ENCODE results near the gene PTPRZ1. TPM values are rescaled to one million over a fixed set of nuclear protein-coding genes. Genes with fewer than 3 reads are reported as not detected.

Gene PTPRZ1
- total and polyA plus RNA-seq, 2 donors from 2014 or later: 0.17 to 0.98 TPM

GRCh38 chr7:122092964-122093797 lies 220.2 kb downstream of the PTPRZ1 start:
- peak; percentile 87 for FAIRE-seq

GRCh38 chr7:122094549-122094948 lies 221.6 kb downstream of the PTPRZ1 start:
- no peaks in the 10 kb centered on the region for H3K27me3 ChIP-seq (ENCODE audit: control insufficient read depth, insufficient read depth, low read length)
- no peak overlapping the region for H3K9ac ChIP-seq (ENCODE audit: low read length in 3 of 3)
- H3K27ac ChIP-seq (ENCODE audit: low read depth in 2 of 2, low read length in 2 of 2): no peak overlapping the region
- DNase-seq: no peak
- peaks cover 0 to 18% (median 17%) of the 10 kb centered on the region in 3 donors for H3K36me3 ChIP-seq (ENCODE audit: control insufficient read depth in 2 of 3, insufficient read depth in 3 of 3, low read length in 3 of 3)
- H3K9me3 ChIP-seq (ENCODE audit: control insufficient read depth in 2 of 3, insufficient read depth in 1 of 3, low read length in 3 of 3): no peaks in the 10 kb centered on the region
- no peaks in the 10 kb centered on the region for H3K4me1 ChIP-seq (ENCODE audit: control insufficient read depth in 2 of 3, insufficient read depth in 2 of 3, low read depth in 1 of 3, low read length in 3 of 3)
- no peak overlapping the region for H3K4me3 ChIP-seq (ENCODE audit: low read length in 3 of 3)
- no peak for FAIRE-seq
- intact Hi-C loops (cut with DNase I): no loop called here
- no peak for TF ChIP-seq CTCF (IDR thresholded peaks at IDR 0.05; ENCODE audit: borderline replicate concordance, extremely low read depth, insufficient read depth)

More at GRCh38 chr7:122092964-122093797, 220.2 kb downstream of the PTPRZ1 start:
- H3K27ac ChIP-seq (ENCODE audit: low read depth in 2 of 2, low read length in 2 of 2): no peak overlapping the region
- H3K9ac ChIP-seq (ENCODE audit: low read length in 3 of 3): no peak overlapping the region
- no peaks in the 10 kb centered on the region for H3K27me3 ChIP-seq (ENCODE audit: control insufficient read depth, insufficient read depth, low read length)
- H3K36me3 ChIP-seq (ENCODE audit: control insufficient read depth in 2 of 3, insufficient read depth in 3 of 3, low read length in 3 of 3): peaks cover 0 to 26% (median 22%) of the 10 kb centered on the region in 3 donors
- H3K9me3 ChIP-seq (ENCODE audit: control insufficient read depth in 2 of 3, insufficient read depth in 1 of 3, low read length in 3 of 3): no peaks in the 10 kb centered on the region
- H3K4me3 ChIP-seq (ENCODE audit: low read length in 3 of 3): no peak overlapping the region
- no peaks in the 10 kb centered on the region for H3K4me1 ChIP-seq (ENCODE audit: control insufficient read depth in 2 of 3, insufficient read depth in 2 of 3, low read depth in 1 of 3, low read length in 3 of 3)
- peak; percentile 34 to 86 (median 69) for DNase-seq
- intact Hi-C loops (cut with DNase I): no loop called here
- peak; percentile 71 for TF ChIP-seq CTCF (IDR thresholded peaks at IDR 0.05; ENCODE audit: borderline replicate concordance, extremely low read depth, insufficient read depth)

GRCh38 chr7:122095642-122096041 lies 222.7 kb downstream of the PTPRZ1 start:
- no peak overlapping the region for H3K27ac ChIP-seq (ENCODE audit: low read depth in 2 of 2, low read length in 2 of 2)
- no peak for TF ChIP-seq CTCF (IDR thresholded peaks at IDR 0.05; ENCODE audit: borderline replicate concordance, extremely low read depth, insufficient read depth)
- no peaks in the 10 kb centered on the region for H3K27me3 ChIP-seq (ENCODE audit: control insufficient read depth, insufficient read depth, low read length)
- intact Hi-C loops (cut with DNase I): no loop called here
- FAIRE-seq (no peak), DNase-seq (no peak)
- no peaks in the 10 kb centered on the region for H3K4me1 ChIP-seq (ENCODE audit: control insufficient read depth in 2 of 3, insufficient read depth in 2 of 3, low read depth in 1 of 3, low read length in 3 of 3)
- no peaks in the 10 kb centered on the region for H3K9me3 ChIP-seq (ENCODE audit: control insufficient read depth in 2 of 3, insufficient read depth in 1 of 3, low read length in 3 of 3)
- no peak overlapping the region for H3K9ac ChIP-seq (ENCODE audit: low read length in 3 of 3)
- H3K4me3 ChIP-seq (ENCODE audit: low read length in 3 of 3): no peak overlapping the region
- peaks cover 0 to 11% (median 8%) of the 10 kb centered on the region in 3 donors for H3K36me3 ChIP-seq (ENCODE audit: control insufficient read depth in 2 of 3, insufficient read depth in 3 of 3, low read length in 3 of 3)

All from kidney (tissue), 14 donors.